Stomach (tissue), 9 donors: ENCODE results near the gene KLHL22. TPM values are rescaled to one million over a fixed set of nuclear protein-coding genes. Genes with fewer than 3 reads are reported as not detected.
"Not testable (repeated sequence)": the region's sequence is repeated elsewhere in the genome, so short reads cannot be mapped to it uniquely, and the experiment has no call there.

Experiments used
- DNase-seq, 2 donors: peaks; one replicate each; pipeline versions ENCODE4 v3.0.0 to v3.0.0-alpha.2; 2013 to 2019
- H3K27ac ChIP-seq, 5 donors: fragments of 200-600 bp in 4 of 5; sonication (generic) in 4 of 5; one replicate each; pipeline ENCODE4 v1.5.1; 2013 to 2019; ENCODE audit warnings: mild to moderate bottlenecking in 1 of 5, moderate library complexity in 1 of 5
- H3K27me3 ChIP-seq, 3 donors: fragments of 200-600 bp; sonication (generic); one replicate each; pipeline ENCODE4 v1.5.1; 2017 to 2019; ENCODE audit warnings: mixed run types in 1 of 3
- H3K36me3 ChIP-seq, 4 donors: fragments of 200-600 bp; sonication (generic); 1 replicate in 3 of 4; 2 replicates in 1 of 4; pipeline ENCODE4 v1.5.1; 2016 to 2019
- H3K4me1 ChIP-seq, 4 donors: fragments of 200-600 bp; sonication (generic); one replicate each; pipeline ENCODE4 v1.5.1; 2016 to 2019
- H3K4me3 ChIP-seq, 4 donors: fragments of 200-600 bp; sonication (generic) in 3 of 4; one replicate each; pipeline ENCODE4 v1.5.1; 2016 to 2019; ENCODE audit warnings: mild to moderate bottlenecking in 1 of 4
- H3K9me3 ChIP-seq, 4 donors: fragments of 200-600 bp; sonication (generic); one replicate each; pipeline ENCODE4 v1.5.1; 2016 to 2019
- CTCF ChIP-seq, 7 experiments: fragments of 450-650 bp in 4 of 7; fragments of 200-600 bp in 3 of 7; sonication (generic) in 3 of 7; IDR thresholded peaks; one replicate each; pipeline ENCODE4 v1.5.1; 2016 to 2019; ENCODE audit warnings: antibody characterized with exemption in 7 of 7, control low read depth in 2 of 7, mild to moderate bottlenecking in 1 of 7
- EP300 ChIP-seq: sonication (generic); formaldehyde crosslinking; IDR thresholded peaks from one replicate; pipeline ENCODE4 v1.6.1; 2017; ENCODE audit warnings: antibody characterized with exemption
- POLR2A ChIP-seq, 4 donors: fragments of 450-650 bp; IDR thresholded peaks; one replicate each; pipeline ENCODE4 v1.6.1; 2016; ENCODE audit warnings: antibody characterized with exemption in 4 of 4, control low read depth in 2 of 4, mild to moderate bottlenecking in 1 of 4, moderate library complexity in 1 of 4
- POLR2AphosphoS5 ChIP-seq, 3 donors: sonication (generic); formaldehyde crosslinking; IDR thresholded peaks; one replicate each; pipeline ENCODE4 v1.6.1; 2016; ENCODE audit warnings: antibody characterized with exemption in 3 of 3
- WGBS, 5 donors: extraction: QIAGEN DNeasy Blood & Tissue Kit in 3 of 5; methylation state at CpG; one replicate each; pipeline versions ENCODE4 v1.1.5 to v1.1.7; 2013 to 2018; 5-methylcytosine and 5-hydroxymethylcytosine counted together
- intact Hi-C: fragments of 100-400 bp; cut with DNase I; formaldehyde crosslinking; loops from one replicate; pipeline ENCODE4 v1.15.1; 2023; ENCODE audit warnings: low total_unique reads
- polyA plus RNA-seq, 3 donors: library from polyadenylated mRNA; stranded (reverse); fragments of 200-250 nt; gene quantifications; one replicate each; pipeline ENCODE4 v1.2.3, GENCODE V29; 2013
- total RNA-seq, 5 donors: library from RNA; depleted of rRNA; stranded (reverse); fragments of >200 nt; gene quantifications; one replicate each; pipeline versions ENCODE4 v1.1.0 to v1.2.3, GENCODE V29; 2014 to 2016
- donor health status: healthy with polysubstance abuse.
- donor health status: Bipolar disorder and iron deficiency.
- donor health status: healthy.

KLHL22 gene
- total and polyA plus RNA-seq, 8 donors = 7.0 to 26.5 (median 12.7) TPM

- no peaks in the 10 kb centered on the region for H3K27me3 ChIP-seq
- DNase-seq = no peak
- peaks cover 0 to 16% (median 10%) of the 10 kb centered on the region in 4 donors for H3K36me3 ChIP-seq
- TF ChIP-seq EP300 (no peak), POLR2AphosphoS5 (IDR thresholded peaks at IDR 0.05) (no peak), CTCF (IDR thresholded peaks at IDR 0.05) (no peak), POLR2A (IDR thresholded peaks at IDR 0.05) (no peak)
- H3K9me3 ChIP-seq = no peaks in the 10 kb centered on the region
- no peak overlapping the region for H3K4me3 ChIP-seq
- intact Hi-C loops = no loop called here
- H3K4me1 ChIP-seq = no peaks in the 10 kb centered on the region
- 93 to 98% (median 96%) methylated on average over 1 of the region's 1 CpG for WGBS, 5 donors
- no peak overlapping the region for H3K27ac ChIP-seq
Measured at GRCh38 chr22:20479612-20480196, 15.9 kb downstream of the KLHL22 start.

GRCh38 chr22:20478059-20478458, 17.5 kb downstream of the KLHL22 start:
- intact Hi-C loops, DNase-seq, H3K27ac ChIP-seq, H3K9me3 ChIP-seq, H3K36me3 ChIP-seq, H3K27me3 ChIP-seq, H3K4me1 ChIP-seq, H3K4me3 ChIP-seq: not testable (repeated sequence)
- WGBS, 5 donors = 93 to 99% (median 98%) methylated on average over 6 of the region's 6 CpGs

- H3K4me3 ChIP-seq, H3K27ac ChIP-seq, H3K9me3 ChIP-seq, H3K27me3 ChIP-seq, H3K4me1 ChIP-seq, intact Hi-C loops, DNase-seq: not testable (repeated sequence)
- H3K36me3 ChIP-seq = peaks cover 8 to 13% (median 11%) of the 10 kb centered on the region in 4 donors
- 83 to 95% (median 92%) methylated on average over 12 of the region's 12 CpGs for WGBS, 5 donors
Measured at GRCh38 chr22:20475569-20475968, 20.0 kb downstream of the KLHL22 start.

GRCh38 chr22:20475115-20475436, 20.5 kb downstream of the KLHL22 start:
- H3K4me1 ChIP-seq = no peaks in the 10 kb centered on the region
- no peaks in the 10 kb centered on the region for H3K9me3 ChIP-seq
- WGBS, 5 donors = 93 to 97% (median 93%) methylated on average over 4 of the region's 4 CpGs
- intact Hi-C loops = no loop called here
- no peaks in the 10 kb centered on the region for H3K27me3 ChIP-seq
- no peak overlapping the region for H3K4me3 ChIP-seq
- TF ChIP-seq CTCF (IDR thresholded peaks at IDR 0.05) (no peak), POLR2AphosphoS5 (IDR thresholded peaks at IDR 0.05) (no peak), POLR2A (IDR thresholded peaks at IDR 0.05) (no peak), EP300 (no peak)
- peaks cover 8 to 18% (median 16%) of the 10 kb centered on the region in 4 donors for H3K36me3 ChIP-seq
- DNase-seq = no peak
- no peak overlapping the region for H3K27ac ChIP-seq

- intact Hi-C loops = no loop called here
- TF ChIP-seq POLR2A (IDR thresholded peaks at IDR 0.05) (no peak), POLR2AphosphoS5 (IDR thresholded peaks at IDR 0.05) (no peak), EP300 (no peak), CTCF (IDR thresholded peaks at IDR 0.05) (no peak)
- no peaks in the 10 kb centered on the region for H3K4me1 ChIP-seq
- 88 to 95% (median 91%) methylated on average over 10 to 11 of the region's 11 CpGs for WGBS, 5 donors
- peaks cover 8 to 37% (median 34%) of the 10 kb centered on the region in 4 donors for H3K36me3 ChIP-seq
- no peak overlapping the region for H3K4me3 ChIP-seq
- H3K27ac ChIP-seq = no peak overlapping the region
- no peaks in the 10 kb centered on the region for H3K27me3 ChIP-seq
- no peak for DNase-seq
- no peaks in the 10 kb centered on the region for H3K9me3 ChIP-seq
Measured at GRCh38 chr22:20472629-20473442, 22.8 kb downstream of the KLHL22 start.
